H9 (cell line): Measurements from ENCODE around the gene SPRR1A. TPM values are rescaled to one million over a fixed set of nuclear protein-coding genes. Genes with fewer than 3 reads are reported as not detected.

Source experiments
- DNase-seq: peaks from one replicate; pipeline ENCODE4 v3.0.0-alpha.2; 2017
- H2AFZ ChIP-seq: one replicate; pipeline ENCODE4 v1.6.1; 2013; ENCODE audit warnings: mild to moderate bottlenecking, low read length, control low read depth, moderate library complexity
- H2AK5ac ChIP-seq: 2 replicates; pipeline ENCODE4 v1.6.1; 2013; ENCODE audit warnings: low read length, control low read depth, mixed read lengths; ENCODE audit not compliant: insufficient read length
- H2BK120ac ChIP-seq: one replicate; pipeline ENCODE4 v1.6.1; 2013; ENCODE audit warnings: low read depth, mild to moderate bottlenecking, low read length, control low read depth, inconsistent platforms; ENCODE audit not compliant: poor library complexity, severe bottlenecking
- H2BK12ac ChIP-seq: 2 replicates; pipeline ENCODE4 v1.6.1; 2013; ENCODE audit warnings: low read length, control low read depth, mixed read lengths, low read depth; ENCODE audit not compliant: insufficient read length
- H2BK15ac ChIP-seq: 2 replicates; pipeline ENCODE4 v1.6.1; 2013; ENCODE audit warnings: low read depth, low read length, control low read depth
- H2BK20ac ChIP-seq: one replicate; pipeline ENCODE4 v1.6.1; 2013; ENCODE audit warnings: low read depth, mild to moderate bottlenecking, low read length, control low read depth, inconsistent platforms; ENCODE audit not compliant: poor library complexity, severe bottlenecking
- H2BK5ac ChIP-seq: 2 replicates; pipeline ENCODE4 v1.6.1; 2013; ENCODE audit warnings: low read length, control low read depth, mixed read lengths; ENCODE audit not compliant: insufficient read length
- H3K14ac ChIP-seq: 2 replicates; pipeline ENCODE4 v1.6.1; 2013; ENCODE audit warnings: low read length, control low read depth; ENCODE audit not compliant: insufficient read depth
- H3K18ac ChIP-seq: 2 replicates; pipeline ENCODE4 v1.6.1; 2013; ENCODE audit warnings: low read depth, mild to moderate bottlenecking, mixed read lengths, low read length, control low read depth; ENCODE audit not compliant: insufficient read length
- H3K23ac ChIP-seq: 2 replicates; pipeline ENCODE4 v1.6.1; 2013; ENCODE audit warnings: low read length, control low read depth, mixed read lengths, low read depth; ENCODE audit not compliant: insufficient read length
- H3K23me2 ChIP-seq: 2 replicates; pipeline ENCODE4 v1.6.1; 2013; ENCODE audit warnings: low read depth, mild to moderate bottlenecking, mixed read lengths, low read length, control low read depth; ENCODE audit not compliant: insufficient read length, poor library complexity, severe bottlenecking
- H3K27ac ChIP-seq: 2 replicates; pipeline ENCODE4 v1.5.1; 2013; ENCODE audit warnings: low read length, control low read depth, mixed read lengths, low read depth; ENCODE audit not compliant: insufficient read length
- H3K27me3 ChIP-seq: 2 replicates; pipeline ENCODE4 v1.6.1; 2013; ENCODE audit warnings: low read length, control low read depth, inconsistent platforms; ENCODE audit not compliant: insufficient read depth
- H3K4ac ChIP-seq: 2 replicates; pipeline ENCODE4 v1.6.1; 2013; ENCODE audit warnings: low read depth, mild to moderate bottlenecking, control low read depth, inconsistent platforms, low read length, moderate library complexity
- H3K4me1 ChIP-seq: 2 replicates; pipeline ENCODE4 v1.6.1; 2013; ENCODE audit warnings: low read length, control low read depth, inconsistent platforms; ENCODE audit not compliant: insufficient read depth
- H3K4me2 ChIP-seq: 2 replicates; pipeline ENCODE4 v1.6.1; 2013; ENCODE audit warnings: low read length, control low read depth, mixed read lengths; ENCODE audit not compliant: insufficient read length, insufficient read depth
- H3K56ac ChIP-seq: 2 replicates; pipeline ENCODE4 v1.6.1; 2013; ENCODE audit warnings: low read depth, mild to moderate bottlenecking, mixed read lengths, low read length, control low read depth; ENCODE audit not compliant: insufficient read length
- H3K79me1 ChIP-seq: 2 replicates; pipeline ENCODE4 v1.6.1; 2013; ENCODE audit warnings: low read depth, mild to moderate bottlenecking, moderate library complexity, low read length, control low read depth, inconsistent platforms; ENCODE audit not compliant: insufficient read depth, poor library complexity, severe bottlenecking
- H3K79me2 ChIP-seq: 2 replicates; pipeline ENCODE4 v1.6.1; 2013; ENCODE audit warnings: low read length, control low read depth, inconsistent platforms; ENCODE audit not compliant: insufficient read depth
- H3K9ac ChIP-seq: 2 replicates; pipeline ENCODE4 v1.6.1; 2013; ENCODE audit warnings: low read length, control low read depth, mixed read lengths; ENCODE audit not compliant: insufficient read length; ENCODE audit errors: extremely low read depth
- H3K9me3 ChIP-seq: one replicate; pipeline ENCODE4 v1.6.1; 2013; ENCODE audit warnings: low read depth, low read length, inconsistent platforms; ENCODE audit not compliant: control insufficient read depth
- H3T11ph ChIP-seq: one replicate; pipeline ENCODE4 v1.6.1; 2013; ENCODE audit warnings: mild to moderate bottlenecking, low read length, control low read depth, inconsistent platforms
- H4K20me1 ChIP-seq: one replicate; pipeline ENCODE4 v1.6.1; 2013; ENCODE audit not compliant: control insufficient read depth, insufficient read length, insufficient read depth
- H4K5ac ChIP-seq: 2 replicates; pipeline ENCODE4 v1.6.1; 2013; ENCODE audit warnings: low read depth, mild to moderate bottlenecking, mixed read lengths, low read length, control low read depth; ENCODE audit not compliant: insufficient read length
- H4K8ac ChIP-seq: replicated peaks from 2 replicates; pipeline ENCODE4 v1.6.1; 2013; ENCODE audit warnings: low read length, control low read depth, mixed read lengths, low read depth; ENCODE audit not compliant: insufficient read length
- H4K91ac ChIP-seq: 2 replicates; pipeline ENCODE4 v1.6.1; 2013; ENCODE audit warnings: low read depth, mild to moderate bottlenecking, moderate library complexity, mixed read lengths, low read length, control low read depth; ENCODE audit not compliant: insufficient read length
- H3K27ac Mint-ChIP-seq, 3 experiments: 2 replicates in 2 of 3; 3 replicates in 1 of 3; pipeline ENCODE4 v1.8.0; 2020 to 2021; ENCODE audit warnings: mixed read lengths in 3 of 3, mild to moderate bottlenecking in 1 of 3, moderate library complexity in 1 of 3
- H3K27me3 Mint-ChIP-seq: 2 replicates; pipeline ENCODE4 v1.8.0; 2021; ENCODE audit warnings: low read depth, mild to moderate bottlenecking, moderate library complexity, mixed read lengths
- H3K36me3 Mint-ChIP-seq, 3 experiments: 2 replicates in 2 of 3; 3 replicates in 1 of 3; pipeline ENCODE4 v1.8.0; 2020 to 2021; ENCODE audit warnings: low read depth in 3 of 3, mixed read lengths in 3 of 3; ENCODE audit not compliant: insufficient read depth in 1 of 3
- H3K4me1 Mint-ChIP-seq, 2 experiments: 2 replicates each; pipeline ENCODE4 v1.8.0; 2020; ENCODE audit warnings: mixed read lengths in 2 of 2
- H3K4me3 Mint-ChIP-seq, 2 experiments: 2 replicates in 1 of 2; 3 replicates in 1 of 2; pipeline ENCODE4 v1.8.0; 2020 to 2021; ENCODE audit warnings: mild to moderate bottlenecking in 2 of 2, mixed read lengths in 2 of 2, moderate library complexity in 1 of 2
- H3K9me3 Mint-ChIP-seq, 2 experiments: 2 replicates in 1 of 2; 3 replicates in 1 of 2; pipeline ENCODE4 v1.8.0; 2020; ENCODE audit warnings: mild to moderate bottlenecking in 2 of 2, mixed read lengths in 2 of 2, moderate library complexity in 1 of 2
- WGBS: extraction: QIAGEN DNeasy Blood & Tissue Kit; methylation state at CpG from one replicate; pipeline ENCODE4 v1.1.7; 2013; ENCODE audit warnings: missing lambda C conversion rate, low lambda C conversion rate, mixed read lengths; ENCODE audit not compliant: insufficient read length; ENCODE audit errors: extremely low coverage; 5-methylcytosine and 5-hydroxymethylcytosine counted together
- total RNA-seq: library from RNA; stranded (reverse); gene quantifications from 2 replicates; pipeline ENCODE4 v1.2.1, GENCODE V29; 2021
- TF ChIP-seq, protein P1 (sequence below): fragments of 200-600 bp; sonication (generic); conservative IDR thresholded peaks from 3 replicates; pipeline ENCODE4 v1.8.0; 2021; ENCODE audit warnings: antibody characterized with exemption, mild to moderate bottlenecking

SPRR1A gene
- total RNA-seq, 1 experiment from 2014 or later = not detected

DNA sequence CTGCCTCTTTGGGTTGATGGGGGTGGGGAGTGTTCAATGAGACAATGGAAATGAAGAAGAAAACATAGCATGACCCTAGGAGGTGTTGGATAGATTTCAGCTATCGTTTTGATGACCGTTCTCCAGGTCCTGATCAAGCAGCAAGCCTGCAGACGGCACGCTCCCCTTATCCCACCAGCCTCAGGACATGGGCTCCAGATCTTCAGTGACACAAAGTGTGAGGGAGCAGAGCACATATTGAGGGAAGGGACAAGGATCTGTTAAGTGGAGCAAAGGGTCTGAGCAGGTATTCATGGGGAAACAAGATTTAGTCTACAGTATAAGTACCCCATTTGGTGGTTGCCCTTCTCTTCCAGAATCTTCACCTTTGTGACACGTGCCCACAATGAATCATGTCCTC lies 32.2 kb upstream of the SPRR1A start:
- Mint-ChIP-seq H3K27me3 (peaks cover 9% of the 10 kb centered on the region), H3K4me3 (no peak overlapping the region), H3K4me1 (no peaks in the 10 kb centered on the region), H3K36me3 (no peaks in the 10 kb centered on the region), H3K9me3 (peaks cover 33 to 57% of the 10 kb centered on the region in 2 experiments), H3K27ac (no peak overlapping the region)
- Histone ChIP-seq H3K18ac (no peak overlapping the region), H3T11ph (no peak overlapping the region), H3K14ac (no peak overlapping the region), H2BK15ac (no peak overlapping the region), H2BK12ac (no peak overlapping the region), H4K8ac (no peak overlapping the region), H4K91ac (no peak overlapping the region), H3K56ac (no peak overlapping the region), H3K9ac (no peak overlapping the region), H3K79me1 (no peaks in the 10 kb centered on the region), H3K4me2 (no peak overlapping the region), H3K27ac (no peak overlapping the region), H2BK5ac (no peak overlapping the region), H2AFZ (no peak overlapping the region), H2BK120ac (no peak overlapping the region), H3K9me3 (no peaks in the 10 kb centered on the region), H3K27me3 (no peaks in the 10 kb centered on the region), H2BK20ac (no peak overlapping the region), H3K79me2 (no peaks in the 10 kb centered on the region), H4K5ac (no peak overlapping the region), H4K20me1 (no peaks in the 10 kb centered on the region), H3K23ac (no peak overlapping the region), H3K4ac (no peak overlapping the region), H3K4me1 (no peaks in the 10 kb centered on the region), H2AK5ac (no peak overlapping the region), H3K23me2 (no peaks in the 10 kb centered on the region)
- DNase-seq = no peak
- no CpG with 5 or more reads among the region's 5 CpGs for whole genome bisulfite sequencing
- TF ChIP-seq, protein P1, sequence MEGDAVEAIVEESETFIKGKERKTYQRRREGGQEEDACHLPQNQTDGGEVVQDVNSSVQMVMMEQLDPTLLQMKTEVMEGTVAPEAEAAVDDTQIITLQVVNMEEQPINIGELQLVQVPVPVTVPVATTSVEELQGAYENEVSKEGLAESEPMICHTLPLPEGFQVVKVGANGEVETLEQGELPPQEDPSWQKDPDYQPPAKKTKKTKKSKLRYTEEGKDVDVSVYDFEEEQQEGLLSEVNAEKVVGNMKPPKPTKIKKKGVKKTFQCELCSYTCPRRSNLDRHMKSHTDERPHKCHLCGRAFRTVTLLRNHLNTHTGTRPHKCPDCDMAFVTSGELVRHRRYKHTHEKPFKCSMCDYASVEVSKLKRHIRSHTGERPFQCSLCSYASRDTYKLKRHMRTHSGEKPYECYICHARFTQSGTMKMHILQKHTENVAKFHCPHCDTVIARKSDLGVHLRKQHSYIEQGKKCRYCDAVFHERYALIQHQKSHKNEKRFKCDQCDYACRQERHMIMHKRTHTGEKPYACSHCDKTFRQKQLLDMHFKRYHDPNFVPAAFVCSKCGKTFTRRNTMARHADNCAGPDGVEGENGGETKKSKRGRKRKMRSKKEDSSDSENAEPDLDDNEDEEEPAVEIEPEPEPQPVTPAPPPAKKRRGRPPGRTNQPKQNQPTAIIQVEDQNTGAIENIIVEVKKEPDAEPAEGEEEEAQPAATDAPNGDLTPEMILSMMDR = no peak
